ENCODE measurements around the gene SRPX.

Gene SRPX

GRCh38 chrX:38151441-38151840, 69.2 kb downstream of the SRPX start:
- TF ChIP-seq CTCF (IDR thresholded peaks at IDR 0.05; ENCODE audit: low read length) (no peak), EZH2 (IDR thresholded peaks at IDR 0.05; ENCODE audit: borderline replicate concordance, low read length) (no peak)
- Histone ChIP-seq H4K20me1 (ENCODE audit: insufficient read depth, low read length) (no peaks in the 10 kb centered on the region), H3K4me2 (ENCODE audit: low read length) (no peak overlapping the region), H3K4me1 (ENCODE audit: insufficient read depth, low read length, severe bottlenecking) (no peaks in the 10 kb centered on the region), H3K36me3 (ENCODE audit: insufficient read depth, low read length) (no peaks in the 10 kb centered on the region), H3F3A (ENCODE audit: insufficient read depth, low read length) (no peaks in the 10 kb centered on the region), H3K27me3 (ENCODE audit: insufficient read depth, low read length) (no peaks in the 10 kb centered on the region), H3K27ac (ENCODE audit: low read depth, low read length, poor library complexity, severe bottlenecking) (no peak overlapping the region), H2AFZ (ENCODE audit: low read length) (no peak overlapping the region), H3K9me2 (ENCODE audit: low read depth, low read length) (no peaks in the 10 kb centered on the region), H3K79me2 (ENCODE audit: insufficient read depth, low read length) (no peaks in the 10 kb centered on the region), H3K9me3 (ENCODE audit: low read length) (no peaks in the 10 kb centered on the region), H3K9ac (ENCODE audit: low read length) (no peak overlapping the region), H3K4me3 (ENCODE audit: low read depth, low read length, poor library complexity, severe bottlenecking) (no peak overlapping the region)

- H3K27ac ChIP-seq (ENCODE audit: low read depth, low read length, poor library complexity, severe bottlenecking) = no peak overlapping the region
- no peaks in the 10 kb centered on the region for H3K36me3 ChIP-seq (ENCODE audit: insufficient read depth, low read length)
- no peaks in the 10 kb centered on the region for H3K9me2 ChIP-seq (ENCODE audit: low read depth, low read length)
- no peaks in the 10 kb centered on the region for H3K9me3 ChIP-seq (ENCODE audit: low read length)
- H3F3A ChIP-seq (ENCODE audit: insufficient read depth, low read length) = no peaks in the 10 kb centered on the region
- no peaks in the 10 kb centered on the region for H3K4me1 ChIP-seq (ENCODE audit: insufficient read depth, low read length, severe bottlenecking)
- no peaks in the 10 kb centered on the region for H3K27me3 ChIP-seq (ENCODE audit: insufficient read depth, low read length)
- H3K4me2 ChIP-seq (ENCODE audit: low read length) = no peak overlapping the region
- TF ChIP-seq CTCF (IDR thresholded peaks at IDR 0.05; ENCODE audit: low read length) = no peak
- no peak for TF ChIP-seq EZH2 (IDR thresholded peaks at IDR 0.05; ENCODE audit: borderline replicate concordance, low read length)
- H3K79me2 ChIP-seq (ENCODE audit: insufficient read depth, low read length) = no peaks in the 10 kb centered on the region
- H2AFZ ChIP-seq (ENCODE audit: low read length) = no peak overlapping the region
- H4K20me1 ChIP-seq (ENCODE audit: insufficient read depth, low read length) = no peaks in the 10 kb centered on the region
- H3K4me3 ChIP-seq (ENCODE audit: low read depth, low read length, poor library complexity, severe bottlenecking) = no peak overlapping the region
- no peak overlapping the region for H3K9ac ChIP-seq (ENCODE audit: low read length)
Measured at GRCh38 chrX:38150993-38151392, 69.7 kb downstream of the SRPX start.

- Histone ChIP-seq H3K4me2 (ENCODE audit: low read length) (no peak overlapping the region), H2AFZ (ENCODE audit: low read length) (no peak overlapping the region), H3K79me2 (ENCODE audit: insufficient read depth, low read length) (no peaks in the 10 kb centered on the region), H3F3A (ENCODE audit: insufficient read depth, low read length) (no peaks in the 10 kb centered on the region), H3K27me3 (ENCODE audit: insufficient read depth, low read length) (no peaks in the 10 kb centered on the region), H4K20me1 (ENCODE audit: insufficient read depth, low read length) (no peaks in the 10 kb centered on the region), H3K27ac (ENCODE audit: low read depth, low read length, poor library complexity, severe bottlenecking) (no peak overlapping the region), H3K9me2 (ENCODE audit: low read depth, low read length) (no peaks in the 10 kb centered on the region), H3K9ac (ENCODE audit: low read length) (no peak overlapping the region), H3K4me3 (ENCODE audit: low read depth, low read length, poor library complexity, severe bottlenecking) (no peak overlapping the region), H3K9me3 (ENCODE audit: low read length) (no peaks in the 10 kb centered on the region), H3K4me1 (ENCODE audit: insufficient read depth, low read length, severe bottlenecking) (no peaks in the 10 kb centered on the region), H3K36me3 (ENCODE audit: insufficient read depth, low read length) (no peaks in the 10 kb centered on the region)
- TF ChIP-seq CTCF (IDR thresholded peaks at IDR 0.05; ENCODE audit: low read length) (no peak), EZH2 (IDR thresholded peaks at IDR 0.05; ENCODE audit: borderline replicate concordance, low read length) (no peak)
Measured at GRCh38 chrX:38149016-38149415, 71.7 kb downstream of the SRPX start.

Measured in OCI-LY1 (cell line).